ENCODE data around the gene ACOT11.

The ACOT11 gene

DNA sequence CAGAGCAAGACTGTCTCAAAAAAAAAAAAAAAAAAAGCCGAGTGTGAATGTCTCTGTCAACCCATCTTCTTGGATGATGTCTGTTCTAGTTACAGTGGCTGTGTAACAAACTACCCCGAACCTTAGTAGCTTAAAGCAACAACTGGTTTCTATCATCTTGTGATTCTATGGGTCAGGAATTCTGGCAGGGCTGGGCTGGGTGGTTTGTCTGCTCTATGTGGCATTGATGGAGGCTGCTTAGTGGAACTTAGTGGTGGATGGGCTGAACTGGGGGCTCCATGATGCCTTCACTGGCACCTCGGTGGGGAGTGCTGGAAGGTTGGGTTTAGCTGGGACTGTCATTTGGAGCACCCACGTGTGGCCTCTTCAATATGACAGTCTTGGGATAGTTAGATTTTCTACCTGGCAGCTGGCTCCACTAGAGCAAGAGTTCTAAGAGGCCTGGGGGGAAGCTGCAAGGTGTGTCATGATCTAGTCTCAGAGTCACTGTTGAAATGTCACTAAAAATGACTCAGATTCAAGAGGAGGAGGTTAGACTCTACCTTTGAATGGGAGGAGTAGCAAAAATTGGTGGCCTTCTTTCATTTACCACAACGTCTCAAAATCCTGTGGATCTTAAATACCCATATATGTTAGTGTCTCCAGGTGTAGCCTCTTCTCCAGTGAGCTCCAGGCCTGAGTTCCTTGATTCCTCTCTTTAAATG lies 18.6 kb downstream of the ACOT11 start:
- TF ChIP-seq, protein P1, sequence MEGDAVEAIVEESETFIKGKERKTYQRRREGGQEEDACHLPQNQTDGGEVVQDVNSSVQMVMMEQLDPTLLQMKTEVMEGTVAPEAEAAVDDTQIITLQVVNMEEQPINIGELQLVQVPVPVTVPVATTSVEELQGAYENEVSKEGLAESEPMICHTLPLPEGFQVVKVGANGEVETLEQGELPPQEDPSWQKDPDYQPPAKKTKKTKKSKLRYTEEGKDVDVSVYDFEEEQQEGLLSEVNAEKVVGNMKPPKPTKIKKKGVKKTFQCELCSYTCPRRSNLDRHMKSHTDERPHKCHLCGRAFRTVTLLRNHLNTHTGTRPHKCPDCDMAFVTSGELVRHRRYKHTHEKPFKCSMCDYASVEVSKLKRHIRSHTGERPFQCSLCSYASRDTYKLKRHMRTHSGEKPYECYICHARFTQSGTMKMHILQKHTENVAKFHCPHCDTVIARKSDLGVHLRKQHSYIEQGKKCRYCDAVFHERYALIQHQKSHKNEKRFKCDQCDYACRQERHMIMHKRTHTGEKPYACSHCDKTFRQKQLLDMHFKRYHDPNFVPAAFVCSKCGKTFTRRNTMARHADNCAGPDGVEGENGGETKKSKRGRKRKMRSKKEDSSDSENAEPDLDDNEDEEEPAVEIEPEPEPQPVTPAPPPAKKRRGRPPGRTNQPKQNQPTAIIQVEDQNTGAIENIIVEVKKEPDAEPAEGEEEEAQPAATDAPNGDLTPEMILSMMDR (IDR thresholded peaks at IDR 0.05; ENCODE audit: insufficient read depth, low read length, missing control alignments), result no peak
- no peak for DNase-seq (ENCODE audit: low read depth, low spot score)
- POLR2A ChIA-PET, result no interaction called here
- CTCF ChIA-PET, result no interaction called here
- H3K4me3 ChIP-seq (ENCODE audit: low read depth, low read length), result no peak overlapping the region

- H3K4me3 ChIP-seq (ENCODE audit: low read depth, low read length), result no peak overlapping the region
- DNase-seq (ENCODE audit: low read depth, low spot score), result no peak
- TF ChIP-seq, protein P1 (IDR thresholded peaks at IDR 0.05; ENCODE audit: insufficient read depth, low read length, missing control alignments), result no peak
- CTCF ChIA-PET, result interaction anchor here (1.5 kb wide), 1 partner anchor 20 kb away, joined by 3 read pairs; no protein-coding TSS in a partner anchor
- POLR2A ChIA-PET, result no interaction called here
Measured at GRCh38 chr1:54567961-54568360, 19.9 kb downstream of the ACOT11 start.

DNA sequence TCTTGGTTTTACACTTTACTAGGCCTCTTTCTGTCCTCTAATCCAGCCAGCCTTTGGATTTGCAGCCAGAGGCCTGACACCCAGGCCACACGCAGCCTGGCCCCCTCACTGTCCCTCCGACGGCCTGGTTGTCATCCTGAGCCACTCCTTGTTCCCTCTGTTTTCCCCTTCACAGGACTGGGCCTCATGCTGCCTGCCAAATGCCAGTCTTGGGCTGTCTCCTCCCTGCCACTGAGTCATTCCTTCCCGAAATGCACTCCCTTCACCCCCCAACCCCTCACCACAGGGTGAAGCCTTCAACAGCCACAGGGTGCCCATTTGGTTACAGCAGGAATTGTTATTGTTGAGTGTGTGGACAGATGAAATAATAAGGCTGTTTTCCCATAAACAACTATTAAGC lies 21.3 kb downstream of the ACOT11 start:
- ChIA-PET POLR2A (no interaction called here), CTCF (interaction anchor here (1.5 kb wide), 2 partner anchors 10 to 22 kb away, joined by 3 to 4 read pairs; no protein-coding TSS in a partner anchor)
- H3K4me3 ChIP-seq (ENCODE audit: low read depth, low read length), result no peak overlapping the region
- TF ChIP-seq, protein P1 (IDR thresholded peaks at IDR 0.05; ENCODE audit: insufficient read depth, low read length, missing control alignments), result no peak
- DNase-seq (ENCODE audit: low read depth, low spot score), result no peak

DNA sequence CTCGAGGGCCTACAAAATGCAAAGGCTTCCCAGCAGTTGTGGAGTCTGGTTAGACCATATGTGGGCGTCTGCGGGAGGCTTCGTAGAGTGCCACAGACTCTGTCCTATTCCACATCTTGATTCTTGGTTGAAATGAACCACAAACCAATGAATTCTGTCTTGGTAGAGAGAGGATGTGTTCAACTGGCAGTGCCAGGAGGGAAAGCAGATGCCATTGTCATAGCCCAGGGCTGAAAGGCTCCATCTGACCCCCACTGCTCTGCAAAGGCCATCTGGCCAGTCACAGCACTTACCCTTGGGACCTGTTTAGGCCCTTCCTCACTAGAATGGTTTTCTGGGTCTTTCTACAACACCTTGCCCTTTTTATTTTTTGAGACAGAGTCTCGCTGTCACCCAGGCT lies 22.1 kb downstream of the ACOT11 start:
- no peak overlapping the region for H3K4me3 ChIP-seq (ENCODE audit: low read depth, low read length)
- no peak for DNase-seq (ENCODE audit: low read depth, low spot score)
- CTCF ChIA-PET, result interaction anchor here (1.5 kb wide), 1 partner anchor 9 kb away, joined by 4 read pairs; no protein-coding TSS in a partner anchor
- POLR2A ChIA-PET, result no interaction called here
- TF ChIP-seq, protein P1 (IDR thresholded peaks at IDR 0.05; ENCODE audit: insufficient read depth, low read length, missing control alignments), result no peak

- POLR2A ChIA-PET, result no interaction called here
- DNase-seq (ENCODE audit: low read depth, low spot score), result no peak
- TF ChIP-seq, protein P1 (IDR thresholded peaks at IDR 0.05; ENCODE audit: insufficient read depth, low read length, missing control alignments), result no peak
- H3K4me3 ChIP-seq (ENCODE audit: low read depth, low read length), result no peak overlapping the region
- CTCF ChIA-PET, result interaction anchor here (0.8 kb wide), 1 partner anchor 9 kb away, joined by 3 read pairs; no protein-coding TSS in a partner anchor
Measured at GRCh38 chr1:54571326-54571725, 23.3 kb downstream of the ACOT11 start.

GRCh38 chr1:54571803-54572541 lies 23.9 kb downstream of the ACOT11 start:
- no peak for DNase-seq (ENCODE audit: low read depth, low spot score)
- CTCF ChIA-PET, result interaction anchor here (0.8 kb wide), 1 partner anchor 8 kb away, joined by 3 read pairs; no protein-coding TSS in a partner anchor
- TF ChIP-seq, protein P1 (IDR thresholded peaks at IDR 0.05; ENCODE audit: insufficient read depth, low read length, missing control alignments), result no peak
- no peak overlapping the region for H3K4me3 ChIP-seq (ENCODE audit: low read depth, low read length)
- POLR2A ChIA-PET, result no interaction called here

Data from AG04449 (cell line).